H1 (cell line): ENCODE data around the gene CDC42SE2. TPM values are rescaled to one million over a fixed set of nuclear protein-coding genes. Genes with fewer than 3 reads are reported as not detected.

Experiments
- CEBPB ChIP-seq: IDR thresholded peaks from 2 replicates; pipeline ENCODE4 v1.6.1; 2012; ENCODE audit warnings: low read depth, low read length
- CREB1 ChIP-seq: IDR thresholded peaks from 2 replicates; pipeline ENCODE4 v1.6.1; 2012; ENCODE audit warnings: inconsistent platforms
- KDM1A ChIP-seq: fragments of 200-600, 300-600 bp; sonication (generic); IDR thresholded peaks from 2 replicates; pipeline ENCODE4 v1.7.1; 2016; ENCODE audit warnings: mild to moderate bottlenecking, low read length, borderline replicate concordance
- KDM4A ChIP-seq: IDR thresholded peaks from one replicate; pipeline ENCODE4 v1.7.1; 2012; ENCODE audit warnings: low read depth, mild to moderate bottlenecking, moderate library complexity, low read length, inconsistent platforms; ENCODE audit not compliant: severe bottlenecking
- NANOG ChIP-seq: IDR thresholded peaks from 2 replicates; pipeline ENCODE4 v1.6.1; 2011; ENCODE audit warnings: low read length, low read depth, mild to moderate bottlenecking, inconsistent platforms; ENCODE audit not compliant: insufficient read depth, poor library complexity, severe bottlenecking
- SIX5 ChIP-seq: IDR thresholded peaks from 2 replicates; pipeline ENCODE4 v1.6.1; 2011; ENCODE audit warnings: mild to moderate bottlenecking, low read depth, low read length
- SP4 ChIP-seq: IDR thresholded peaks from 2 replicates; pipeline ENCODE4 v1.6.1; 2012; ENCODE audit warnings: low read length, inconsistent platforms
- SUZ12 ChIP-seq: fragments of 200-600 bp; sonication (generic); IDR thresholded peaks from 2 replicates; pipeline ENCODE4 v1.6.1; 2012; ENCODE audit warnings: mild to moderate bottlenecking, inconsistent platforms, low read length, moderate library complexity, mixed read lengths
- polyA plus RNA-seq, 7 experiments: library from polyadenylated mRNA; depleted of rRNA in 3 of 7; stranded (reverse) in 5 of 7; unstranded in 2 of 7; fragments of >200 nt in 5 of 7; fragments of 200-250 nt in 2 of 7; gene quantifications; 1 replicate in 5 of 7; 2 replicates in 1 of 7; 4 replicates in 1 of 7; pipeline versions ENCODE4 v1.2.1 to v1.2.3, GENCODE V29; 2011 to 2013; ENCODE audit warnings: missing spikeins in 2 of 7, mixed read lengths in 2 of 7
- total RNA-seq: library from RNA; stranded (reverse); fragmentation: NEBNext Ultra II Directional; extraction: Animal tissue kit (Norgen Biotek cat#: 25700); gene quantifications from 2 replicates; pipeline ENCODE4 v1.2.1, GENCODE V29; 2021

The CDC42SE2 gene
- total and polyA plus RNA-seq, 2 of the 8 experiments (the other 6 are each of a cell fraction or from before 2014, with no cell fraction given): 16.7 to 30.8 TPM

- TF ChIP-seq CEBPB: peak; percentile 28; the same call in 1 of the 2 replicates
- no peak for TF ChIP-seq NANOG
- no peak for TF ChIP-seq KDM1A
- TF ChIP-seq SUZ12: no peak
- TF ChIP-seq KDM4A: no peak
- no peak for TF ChIP-seq SP4
- TF ChIP-seq CREB1: no peak
- no peak for TF ChIP-seq SIX5
Observed at GRCh38 chr5:131265311-131265803, 1.5 kb downstream of the CDC42SE2 start (continued).
